Esophagus muscularis mucosa (tissue), 4 donors: ENCODE measurements around the gene COL8A2. TPM values are rescaled to one million over a fixed set of nuclear protein-coding genes. Genes with fewer than 3 reads are reported as not detected.
A peak's percentile ranks its signal among the peaks of the same experiment; 100 is the strongest.

ENCODE experiments used
- DNase-seq: peaks from one replicate; pipeline ENCODE4 v3.0.0-alpha.2; 2017; ENCODE audit errors: extremely low spot score
- H3K27ac ChIP-seq, 4 donors: fragments of 200-600 bp; sonication (generic); replicated peaks in 1 of 4; 1 replicate in 3 of 4; 2 replicates in 1 of 4; pipeline ENCODE4 v1.5.1; 2016 to 2019; ENCODE audit warnings: mild to moderate bottlenecking in 1 of 4
- H3K27me3 ChIP-seq, 4 donors: fragments of 200-600 bp; sonication (generic); one replicate each; pipeline versions ENCODE4 v1.5.1 to v1.6.0; 2016 to 2019
- H3K36me3 ChIP-seq, 4 donors: fragments of 200-600 bp; sonication (generic); one replicate each; pipeline ENCODE4 v1.5.1; 2016 to 2019
- H3K4me1 ChIP-seq, 4 donors: fragments of 200-600 bp; sonication (generic); one replicate each; pipeline ENCODE4 v1.5.1; 2016 to 2019
- H3K4me3 ChIP-seq, 4 donors: fragments of 200-600 bp; sonication (generic); 1 replicate in 2 of 4; 2 replicates in 2 of 4; pipeline ENCODE4 v1.5.1; 2016 to 2019; ENCODE audit warnings: mild to moderate bottlenecking in 4 of 4, moderate library complexity in 1 of 4
- H3K9me3 ChIP-seq, 4 donors: fragments of 200-600 bp; sonication (generic); 1 replicate in 3 of 4; 2 replicates in 1 of 4; pipeline ENCODE4 v1.5.1; 2016 to 2019
- EP300 ChIP-seq: sonication (generic); formaldehyde crosslinking; IDR thresholded peaks from one replicate; pipeline ENCODE4 v1.6.1; 2017; ENCODE audit warnings: antibody characterized with exemption
- POLR2A ChIP-seq: fragments of 450-650 bp; IDR thresholded peaks from one replicate; pipeline ENCODE4 v1.6.1; 2017; ENCODE audit warnings: antibody characterized with exemption, moderate library complexity, mild to moderate bottlenecking, low read depth
- POLR2AphosphoS5 ChIP-seq, 2 donors: sonication (generic); formaldehyde crosslinking; IDR thresholded peaks; one replicate each; pipeline ENCODE4 v1.6.1; 2017; ENCODE audit warnings: antibody characterized with exemption in 2 of 2
- WGBS: methylation state at CpG from one replicate; pipeline ENCODE4 v1.1.5; 2018; 5-methylcytosine and 5-hydroxymethylcytosine counted together
- intact Hi-C: fragments of 100-400 bp; cut with DNase I; formaldehyde crosslinking; loops from one replicate; pipeline ENCODE4 v1.15.1; 2023
- total RNA-seq, 4 donors: library from RNA; depleted of rRNA; stranded (reverse); fragments of >200 nt; gene quantifications; one replicate each; pipeline versions ENCODE4 v1.1.0 to v1.2.1, GENCODE V29; 2016
- TF ChIP-seq, protein P1 (sequence below), 3 experiments: fragments of 200-600 bp in 2 of 3; fragments of 450-650 bp in 1 of 3; sonication (generic) in 2 of 3; IDR thresholded peaks; one replicate each; pipeline ENCODE4 v1.5.1; 2017 to 2019; ENCODE audit warnings: antibody characterized with exemption in 3 of 3, mild to moderate bottlenecking in 2 of 3, moderate library complexity in 1 of 3

The COL8A2 gene
- total RNA-seq, 4 donors from 2014 or later: 20.7 to 57.4 (median 34.7) TPM

DNA sequence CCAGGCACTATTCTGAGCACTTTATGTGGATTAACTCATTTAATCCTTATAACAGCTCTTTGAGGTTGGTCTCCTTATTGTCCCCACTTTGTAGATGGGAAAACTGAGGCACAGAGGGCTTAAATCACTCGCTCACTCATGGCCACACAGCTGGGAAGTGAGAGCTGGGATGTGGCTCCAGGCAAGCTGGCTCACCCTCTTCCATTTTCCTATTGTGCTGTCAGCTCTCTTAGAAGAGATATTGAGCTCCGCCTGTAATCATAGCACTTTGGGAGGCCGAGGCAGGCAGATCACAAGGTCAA is 3.8 kb upstream of the COL8A2 start:
- no peak for TF ChIP-seq POLR2A
- no peak for TF ChIP-seq POLR2AphosphoS5 (IDR thresholded peaks at IDR 0.05)
- TF ChIP-seq, protein P1, sequence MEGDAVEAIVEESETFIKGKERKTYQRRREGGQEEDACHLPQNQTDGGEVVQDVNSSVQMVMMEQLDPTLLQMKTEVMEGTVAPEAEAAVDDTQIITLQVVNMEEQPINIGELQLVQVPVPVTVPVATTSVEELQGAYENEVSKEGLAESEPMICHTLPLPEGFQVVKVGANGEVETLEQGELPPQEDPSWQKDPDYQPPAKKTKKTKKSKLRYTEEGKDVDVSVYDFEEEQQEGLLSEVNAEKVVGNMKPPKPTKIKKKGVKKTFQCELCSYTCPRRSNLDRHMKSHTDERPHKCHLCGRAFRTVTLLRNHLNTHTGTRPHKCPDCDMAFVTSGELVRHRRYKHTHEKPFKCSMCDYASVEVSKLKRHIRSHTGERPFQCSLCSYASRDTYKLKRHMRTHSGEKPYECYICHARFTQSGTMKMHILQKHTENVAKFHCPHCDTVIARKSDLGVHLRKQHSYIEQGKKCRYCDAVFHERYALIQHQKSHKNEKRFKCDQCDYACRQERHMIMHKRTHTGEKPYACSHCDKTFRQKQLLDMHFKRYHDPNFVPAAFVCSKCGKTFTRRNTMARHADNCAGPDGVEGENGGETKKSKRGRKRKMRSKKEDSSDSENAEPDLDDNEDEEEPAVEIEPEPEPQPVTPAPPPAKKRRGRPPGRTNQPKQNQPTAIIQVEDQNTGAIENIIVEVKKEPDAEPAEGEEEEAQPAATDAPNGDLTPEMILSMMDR (IDR thresholded peaks at IDR 0.05): no peak
- TF ChIP-seq EP300: no peak
- H3K36me3 ChIP-seq: no peaks in the 10 kb centered on the region
- 96% methylated on average over 3 of the region's 3 CpGs for WGBS

DNA sequence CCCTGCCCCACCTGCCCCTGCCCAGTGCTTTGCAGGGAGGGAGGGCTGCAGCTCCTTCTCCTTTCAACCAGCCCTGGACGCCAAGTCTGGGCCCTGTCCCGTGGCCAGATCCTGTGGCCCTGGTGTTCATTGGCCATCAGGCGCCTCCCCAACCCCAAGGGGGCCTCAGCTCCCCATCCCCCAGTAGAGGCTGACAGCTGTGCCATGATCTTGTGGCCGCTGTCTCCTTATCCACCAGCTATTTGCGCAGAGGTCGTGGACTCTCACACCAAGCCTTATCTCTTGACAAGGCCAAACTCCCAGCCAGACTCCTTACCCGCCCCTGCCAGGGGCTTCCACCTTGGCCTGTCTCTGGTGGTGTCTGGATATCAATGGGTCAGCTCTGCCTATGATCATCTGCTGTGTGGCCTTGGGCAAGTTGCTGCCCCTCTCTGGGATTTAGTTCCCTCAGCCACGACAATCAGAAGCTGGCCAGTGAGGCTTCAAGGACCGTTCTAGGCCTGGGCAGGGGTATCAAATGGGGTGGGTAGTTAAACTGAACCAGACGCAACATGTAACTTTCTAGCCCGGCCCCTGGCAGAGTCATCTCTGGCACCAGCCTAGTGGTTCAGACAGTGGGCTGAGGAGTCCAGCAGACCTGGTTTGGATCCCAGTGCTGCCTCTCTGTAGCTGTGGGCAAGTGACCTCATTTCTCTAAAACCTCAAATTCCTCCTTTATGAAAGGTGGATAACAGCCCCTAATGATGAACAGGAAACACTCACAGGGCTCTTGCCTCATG is 3.3 kb upstream of the COL8A2 start:
- intact Hi-C loops: no loop called here
- no peak for DNase-seq
- no peaks in the 10 kb centered on the region for H3K9me3 ChIP-seq
- no peaks in the 10 kb centered on the region for H3K36me3 ChIP-seq
- H3K27ac ChIP-seq: no peak overlapping the region
- H3K4me1 ChIP-seq: peaks cover 8 to 31% (median 28%) of the 10 kb centered on the region in 4 donors
- TF ChIP-seq POLR2AphosphoS5 (IDR thresholded peaks at IDR 0.05) (no peak), POLR2A (no peak), EP300 (no peak)
- TF ChIP-seq, protein P1 (IDR thresholded peaks at IDR 0.05): no peak
- peaks cover 0 to 3% (median 0%) of the 10 kb centered on the region in 4 donors for H3K27me3 ChIP-seq
- WGBS: 88% methylated on average over 11 of the region's 11 CpGs
- H3K4me3 ChIP-seq: no peak overlapping the region

More for the DNA sequence above, 3.8 kb upstream of the COL8A2 start:
- Histone ChIP-seq H3K27me3 (peaks cover 0 to 3% (median 0%) of the 10 kb centered on the region in 4 donors), H3K27ac (no peak overlapping the region), H3K4me3 (no peak overlapping the region), H3K4me1 (peaks cover 9 to 31% (median 30%) of the 10 kb centered on the region in 4 donors), H3K9me3 (no peaks in the 10 kb centered on the region)
- intact Hi-C loops: no loop called here
- DNase-seq: no peak

DNA sequence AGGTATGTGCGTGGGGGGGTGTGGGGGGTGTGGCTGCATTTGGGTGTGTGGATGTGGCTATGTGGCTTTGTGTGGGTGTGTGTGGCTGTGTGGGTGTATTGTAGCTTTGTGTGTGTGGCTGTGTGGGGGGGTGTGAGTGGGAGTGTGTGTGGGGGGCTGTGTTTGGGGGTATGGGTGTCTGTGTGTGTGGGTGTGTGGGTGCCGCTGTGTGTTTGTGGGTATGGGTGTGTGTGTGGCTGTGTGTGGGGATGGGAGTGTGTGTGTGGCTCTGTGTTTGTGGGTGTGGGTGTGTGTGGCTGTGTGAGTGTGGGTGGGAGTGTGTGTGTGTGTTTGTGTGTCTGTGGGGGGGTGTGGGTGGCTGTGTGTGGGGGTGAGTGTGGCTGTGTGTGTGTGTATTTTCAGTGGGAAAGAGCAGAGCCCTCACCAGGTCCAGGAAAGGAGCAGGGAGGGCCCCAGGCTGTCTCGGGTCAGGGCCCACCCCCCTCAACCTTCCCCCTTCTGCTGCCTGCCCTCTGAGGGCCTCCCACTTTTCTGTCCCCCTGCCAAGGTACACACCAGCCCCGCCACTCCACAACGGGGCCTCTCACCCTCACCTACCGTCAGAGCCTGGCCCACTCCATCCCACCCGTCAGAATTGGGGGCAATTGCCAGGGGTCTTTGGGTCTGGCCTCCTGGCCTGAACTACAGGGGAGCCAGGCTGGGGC is 1.9 kb upstream of the COL8A2 start:
- Histone ChIP-seq H3K4me3 (no peak overlapping the region), H3K27me3 (peaks cover 0 to 3% (median 0%) of the 10 kb centered on the region in 4 donors), H3K27ac (no peak overlapping the region), H3K4me1 (peaks cover 8 to 36% (median 25%) of the 10 kb centered on the region in 4 donors), H3K36me3 (no peaks in the 10 kb centered on the region), H3K9me3 (no peaks in the 10 kb centered on the region)
- no peak for TF ChIP-seq EP300
- no peak for TF ChIP-seq POLR2AphosphoS5 (IDR thresholded peaks at IDR 0.05)
- no peak for TF ChIP-seq POLR2A
- TF ChIP-seq, protein P1 (IDR thresholded peaks at IDR 0.05): no peak
- WGBS: 71% methylated on average over 3 of the region's 7 CpGs
- no peak for DNase-seq
- intact Hi-C loops: no loop called here

DNA sequence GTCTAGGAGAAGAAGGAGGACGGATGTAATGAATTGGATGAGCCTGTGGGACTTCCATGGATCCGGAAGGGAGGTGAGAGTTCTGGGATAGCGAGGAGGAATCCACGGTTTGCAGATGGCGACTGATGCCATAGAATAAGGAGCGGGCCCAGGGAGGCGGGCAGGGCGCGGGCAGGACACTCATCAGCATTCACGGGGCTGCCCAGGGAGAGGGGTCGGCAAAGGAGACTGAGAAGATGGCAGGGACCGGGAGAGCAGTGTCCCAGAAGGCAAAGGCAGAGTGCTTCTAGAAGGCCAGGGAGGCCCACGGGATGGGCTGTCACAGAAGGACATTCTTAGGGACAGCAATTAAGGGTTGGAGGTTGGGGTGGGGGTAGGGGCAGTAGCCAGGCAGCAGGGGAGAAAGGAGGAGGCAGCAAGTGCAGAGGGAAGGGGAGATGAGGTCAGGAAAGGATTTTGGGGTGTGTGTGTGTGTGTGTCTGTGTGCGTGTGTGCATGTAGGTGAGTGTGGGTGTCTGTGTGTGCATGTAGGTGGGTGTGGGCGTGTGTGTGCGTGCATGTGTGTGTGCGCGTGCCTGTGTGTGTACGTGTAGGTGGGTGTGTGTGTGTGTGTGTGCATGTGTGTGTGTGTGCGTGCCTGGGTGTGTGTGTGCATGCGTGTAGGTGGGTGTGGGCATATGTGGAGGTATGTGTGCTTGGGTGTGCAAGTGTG is 1.1 kb upstream of the COL8A2 start:
- no peak overlapping the region for H3K27ac ChIP-seq
- H3K9me3 ChIP-seq: no peaks in the 10 kb centered on the region
- peaks cover 8 to 36% (median 25%) of the 10 kb centered on the region in 4 donors for H3K4me1 ChIP-seq
- no peak for TF ChIP-seq POLR2AphosphoS5 (IDR thresholded peaks at IDR 0.05)
- H3K36me3 ChIP-seq: no peaks in the 10 kb centered on the region
- intact Hi-C loops: no loop called here
- peaks cover 0 to 3% (median 0%) of the 10 kb centered on the region in 4 donors for H3K27me3 ChIP-seq
- DNase-seq: no peak
- 86% methylated on average over 21 of the region's 21 CpGs for WGBS
- peak overlapping the region in 3 of 4 donors; percentile 47 to 71 (median 60) for H3K4me3 ChIP-seq
